NCI-H2171 (cell line): ENCODE measurements around the gene DGCR6L.
"Not testable (repeated sequence)": the region's sequence is repeated elsewhere in the genome, so short reads cannot be mapped to it uniquely, and the experiment has no call there.

Source experiments
- DNase-seq: peaks from one replicate; lab custom pipeline; 2025; lab: John Stamatoyannopoulos, UW

Gene DGCR6L

GRCh38 chr22:20275836-20276235 lies 44.0 kb downstream of the DGCR6L start:
- DNase-seq, result no peak

GRCh38 chr22:20275325-20275724 lies 44.5 kb downstream of the DGCR6L start:
- DNase-seq, result not testable (repeated sequence)

- DNase-seq, result not testable (repeated sequence)
Observed at GRCh38 chr22:20274374-20274773, 45.5 kb downstream of the DGCR6L start.

GRCh38 chr22:20273758-20274181 lies 46.1 kb downstream of the DGCR6L start:
- no peak for DNase-seq

GRCh38 chr22:20272700-20273099 lies 47.2 kb downstream of the DGCR6L start:
- no peak for DNase-seq

- DNase-seq, result no peak
Observed at GRCh38 chr22:20272174-20272573, 47.7 kb downstream of the DGCR6L start.

GRCh38 chr22:20271114-20271994 lies 48.5 kb downstream of the DGCR6L start:
- no peak for DNase-seq

- not testable (repeated sequence) for DNase-seq
Observed at GRCh38 chr22:20270190-20271113, 49.4 kb downstream of the DGCR6L start.

GRCh38 chr22:20269673-20270072 lies 50.2 kb downstream of the DGCR6L start:
- not testable (repeated sequence) for DNase-seq

- not testable (repeated sequence) for DNase-seq
Observed at GRCh38 chr22:20269201-20269600, 50.7 kb downstream of the DGCR6L start.

GRCh38 chr22:20268279-20269012 lies 51.4 kb downstream of the DGCR6L start, which contains the start of gene RTN4R:
Gene RTN4R (minus strand): TSS chr22:20268318. CDS start chr22:20268092, 226 bp downstream.
- DNase-seq, result peak; percentile 61

GRCh38 chr22:20267441-20268278 lies 52.2 kb downstream of the DGCR6L start:
- DNase-seq, result no peak

- not testable (repeated sequence) for DNase-seq
Observed at GRCh38 chr22:20266667-20267440, 53.0 kb downstream of the DGCR6L start.

- DNase-seq, result not testable (repeated sequence)
Observed at GRCh38 chr22:20265772-20266666, 53.8 kb downstream of the DGCR6L start.

- DNase-seq, result no peak
Observed at GRCh38 chr22:20264614-20265452, 55.0 kb downstream of the DGCR6L start.
